Activated naive CD4-positive, alpha-beta T cell treated with anti-CD3 and anti-CD28 coated beads, Interleukin-2, amount 50 U/mL, for 24 hours (primary cell): ENCODE measurements around the gene FCER1G.
"Not testable (repeated sequence)": the region's sequence is repeated elsewhere in the genome, so short reads cannot be mapped to it uniquely, and the experiment has no call there.

Source experiments
- H3K27ac Mint-ChIP-seq: one replicate; pipeline ENCODE4 v1.8.0; 2021; ENCODE audit warnings: mild to moderate bottlenecking, mixed read lengths
- H3K27me3 Mint-ChIP-seq: one replicate; pipeline ENCODE4 v1.8.0; 2021; ENCODE audit warnings: mixed read lengths
- H3K36me3 Mint-ChIP-seq: one replicate; pipeline ENCODE4 v1.8.0; 2021; ENCODE audit warnings: mixed read lengths
- H3K4me1 Mint-ChIP-seq: one replicate; pipeline ENCODE4 v1.8.0; 2021; ENCODE audit warnings: mixed read lengths
- H3K4me3 Mint-ChIP-seq: one replicate; pipeline ENCODE4 v1.8.0; 2021; ENCODE audit warnings: mild to moderate bottlenecking, mixed read lengths
- H3K9me3 Mint-ChIP-seq: one replicate; pipeline ENCODE4 v1.8.0; 2021; ENCODE audit warnings: mixed read lengths

Gene FCER1G

DNA sequence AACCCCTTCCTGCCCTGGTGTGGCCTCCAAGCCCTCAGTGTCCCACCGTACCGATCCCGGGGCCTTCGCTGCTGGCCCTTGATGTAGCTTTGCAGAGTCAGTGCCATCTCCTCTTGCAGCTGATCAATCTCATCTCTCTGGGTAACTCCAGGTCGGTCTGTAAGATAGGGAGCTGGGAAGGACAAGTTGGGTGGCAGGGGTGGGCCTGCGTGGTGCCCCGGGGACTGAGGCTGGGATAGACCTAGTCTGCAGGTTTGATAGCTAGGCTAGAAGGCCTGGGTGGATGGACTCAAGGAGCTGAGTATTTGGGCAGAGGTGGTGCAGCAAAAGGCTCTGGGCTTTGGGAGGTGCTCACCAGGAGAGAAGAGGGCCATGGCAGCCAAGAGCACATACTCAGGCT is 15.7 kb downstream of the FCER1G start:
- Mint-ChIP-seq H3K36me3 (peaks cover 5% of the 10 kb centered on the region), H3K27me3 (no peaks in the 10 kb centered on the region), H3K4me1 (peaks cover 25% of the 10 kb centered on the region), H3K4me3 (no peak overlapping the region), H3K27ac (no peak overlapping the region), H3K9me3 (no peaks in the 10 kb centered on the region)

- H3K27me3 Mint-ChIP-seq: no peaks in the 10 kb centered on the region
- no peaks in the 10 kb centered on the region for H3K9me3 Mint-ChIP-seq
- peaks cover 2% of the 10 kb centered on the region for H3K4me1 Mint-ChIP-seq
Observed at GRCh38 chr1:161233102-161233501, 18.0 kb downstream of the FCER1G start.

GRCh38 chr1:161235957-161236775 is 21.1 kb downstream of the FCER1G start:
- H3K9me3 Mint-ChIP-seq: no peaks in the 10 kb centered on the region
- no peaks in the 10 kb centered on the region for H3K4me1 Mint-ChIP-seq
- no peaks in the 10 kb centered on the region for H3K36me3 Mint-ChIP-seq
- no peak overlapping the region for H3K27ac Mint-ChIP-seq
- no peak overlapping the region for H3K4me3 Mint-ChIP-seq
- no peaks in the 10 kb centered on the region for H3K27me3 Mint-ChIP-seq

More at GRCh38 chr1:161233102-161233501, 18.0 kb downstream of the FCER1G start:
- Mint-ChIP-seq H3K27ac (no peak overlapping the region), H3K4me3 (no peak overlapping the region), H3K36me3 (peaks cover 5% of the 10 kb centered on the region)

DNA sequence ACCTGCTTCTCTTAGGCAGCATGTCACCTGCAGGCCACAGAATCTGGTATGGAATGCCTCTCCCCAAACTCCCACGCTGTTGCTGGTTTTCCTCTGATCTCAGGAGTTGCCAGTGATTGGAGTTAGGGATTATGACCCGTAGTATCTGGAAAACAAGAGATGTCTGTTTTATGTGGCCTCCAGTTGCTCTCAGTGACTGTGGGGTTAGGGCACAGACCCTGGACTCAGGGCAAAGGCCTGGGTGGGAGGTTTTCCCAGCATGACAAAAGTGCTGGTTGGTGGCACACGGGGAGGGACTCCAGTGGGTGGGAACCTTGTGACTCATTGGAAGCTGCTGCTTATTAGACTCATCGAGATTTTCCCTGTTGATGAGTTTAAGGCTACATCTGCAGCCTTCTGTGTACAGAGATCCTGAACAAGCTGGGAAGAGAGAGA is 23.0 kb downstream of the FCER1G start, which contains the start of gene NR1I3:
TSS of gene NR1I3 (minus strand) at position 165 of the 435 bp plus-strand sequence. CDS start 1,638 bp downstream, outside the sequence.
- no peak within 1 kb of the TSS for H3K27ac Mint-ChIP-seq
- H3K36me3 Mint-ChIP-seq: no peaks in the 10 kb centered on the region
- no peak within 1 kb of the TSS for H3K4me3 Mint-ChIP-seq
- H3K4me1 Mint-ChIP-seq: no peaks in the 10 kb centered on the region
- H3K9me3 Mint-ChIP-seq: no peaks in the 10 kb centered on the region
- H3K27me3 Mint-ChIP-seq: no peaks in the 10 kb centered on the region

DNA sequence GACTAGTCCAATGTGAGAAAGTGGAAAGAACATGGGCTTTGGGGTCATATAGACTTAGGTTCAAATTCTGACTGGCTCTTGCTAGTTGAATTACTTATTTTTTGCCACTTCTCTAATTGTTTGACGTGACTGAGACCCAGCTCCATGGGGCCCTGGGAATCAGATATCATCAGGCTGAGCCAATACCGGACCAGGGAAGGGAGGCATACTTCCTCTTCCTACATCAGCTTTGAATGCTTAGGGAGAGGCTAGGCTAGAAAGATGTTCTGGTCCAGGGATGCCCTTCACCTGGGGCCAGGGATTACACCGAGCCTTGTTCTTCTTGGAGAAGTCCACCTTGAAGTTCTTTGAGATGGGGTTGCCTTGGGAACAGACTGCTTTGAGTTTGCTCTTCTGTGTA is 26.6 kb downstream of the FCER1G start:
- H3K27ac Mint-ChIP-seq: no peak overlapping the region
- H3K27me3 Mint-ChIP-seq: no peaks in the 10 kb centered on the region

DNA sequence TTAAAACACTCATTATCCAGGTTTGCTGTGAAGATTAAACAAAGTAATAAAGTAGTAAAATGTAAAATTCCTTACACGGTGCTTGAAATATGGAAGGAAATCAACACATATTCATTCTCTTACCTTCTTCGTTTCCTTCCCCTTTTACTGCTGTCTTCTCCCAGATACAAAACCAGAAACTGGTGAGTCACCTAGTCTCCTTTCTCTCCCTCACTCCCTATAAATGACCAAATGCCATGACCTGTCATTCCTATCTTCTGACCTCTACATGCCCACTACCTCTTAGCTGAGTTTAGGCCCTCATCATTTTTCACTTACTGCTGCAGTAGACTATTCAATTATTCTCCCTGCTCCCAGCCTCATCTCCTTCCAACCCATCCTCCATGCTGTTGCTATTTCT is 27.2 kb downstream of the FCER1G start:
- Mint-ChIP-seq H3K27me3 (no peaks in the 10 kb centered on the region), H3K4me1 (no peaks in the 10 kb centered on the region), H3K4me3 (no peak overlapping the region), H3K27ac (no peak overlapping the region), H3K36me3 (no peaks in the 10 kb centered on the region), H3K9me3 (no peaks in the 10 kb centered on the region)

More for the DNA sequence above, 26.6 kb downstream of the FCER1G start:
- Mint-ChIP-seq H3K9me3 (no peaks in the 10 kb centered on the region), H3K4me1 (no peaks in the 10 kb centered on the region), H3K36me3 (no peaks in the 10 kb centered on the region), H3K4me3 (no peak overlapping the region)

GRCh38 chr1:161244888-161245287 is 29.8 kb downstream of the FCER1G start:
- Mint-ChIP-seq H3K9me3 (no peaks in the 10 kb centered on the region), H3K27ac (no peak overlapping the region), H3K4me1 (no peaks in the 10 kb centered on the region), H3K4me3 (no peak overlapping the region), H3K36me3 (no peaks in the 10 kb centered on the region), H3K27me3 (no peaks in the 10 kb centered on the region)

GRCh38 chr1:161250100-161250499 is 35.0 kb downstream of the FCER1G start:
- not testable (repeated sequence) for H3K4me1 Mint-ChIP-seq

DNA sequence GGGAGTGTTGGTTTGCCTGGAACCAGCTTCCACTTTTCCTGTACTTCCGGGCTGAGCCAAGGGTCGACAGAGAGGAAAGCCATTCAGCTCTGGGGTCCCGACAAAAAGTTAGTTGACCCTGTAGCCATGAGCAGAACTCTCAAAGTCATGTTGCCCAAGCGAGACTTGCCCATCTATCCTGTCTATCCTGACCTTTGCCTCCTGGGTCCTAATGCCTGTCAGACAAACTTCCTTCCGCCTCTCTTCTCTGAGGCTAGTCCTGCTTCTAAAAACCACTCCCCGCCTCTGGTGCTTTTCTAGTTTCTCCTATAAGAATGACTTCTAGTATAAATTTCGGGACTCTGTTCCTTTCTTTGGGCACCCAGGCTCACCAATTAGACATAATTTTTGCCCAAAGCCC is 35.7 kb downstream of the FCER1G start:
- no peak overlapping the region for H3K4me3 Mint-ChIP-seq
- no peaks in the 10 kb centered on the region for H3K27me3 Mint-ChIP-seq
- H3K27ac Mint-ChIP-seq: no peak overlapping the region
- no peaks in the 10 kb centered on the region for H3K9me3 Mint-ChIP-seq
- no peaks in the 10 kb centered on the region for H3K4me1 Mint-ChIP-seq
- no peaks in the 10 kb centered on the region for H3K36me3 Mint-ChIP-seq

More at GRCh38 chr1:161250100-161250499, 35.0 kb downstream of the FCER1G start:
- not testable (repeated sequence) for H3K4me3 Mint-ChIP-seq, H3K27ac Mint-ChIP-seq, H3K36me3 Mint-ChIP-seq, H3K27me3 Mint-ChIP-seq, H3K9me3 Mint-ChIP-seq

DNA sequence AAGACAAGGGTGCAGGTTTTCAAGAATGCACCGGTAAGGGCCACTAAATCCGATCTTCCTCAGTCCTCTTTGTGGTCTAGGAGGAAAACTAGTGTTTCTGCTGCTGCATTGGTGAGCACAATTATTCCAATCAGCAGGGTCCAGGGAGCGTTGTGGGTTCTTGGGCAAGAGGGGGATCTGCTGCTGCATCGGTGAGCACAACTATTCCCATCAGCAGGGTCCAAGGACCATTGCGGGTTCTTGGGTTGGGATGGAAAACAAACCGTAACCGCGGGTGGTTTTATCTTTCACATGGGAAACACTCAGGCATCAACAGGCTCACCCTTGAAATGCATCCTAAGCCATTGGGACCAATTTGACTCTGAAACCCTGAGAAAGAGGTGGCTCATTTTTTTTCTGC is 36.5 kb downstream of the FCER1G start:
- Mint-ChIP-seq H3K4me1 (no peaks in the 10 kb centered on the region), H3K36me3 (no peaks in the 10 kb centered on the region), H3K9me3 (no peaks in the 10 kb centered on the region), H3K27me3 (no peaks in the 10 kb centered on the region), H3K4me3 (no peak overlapping the region), H3K27ac (no peak overlapping the region)

GRCh38 chr1:161255302-161255701 is 40.2 kb downstream of the FCER1G start:
- H3K4me3 Mint-ChIP-seq, H3K27ac Mint-ChIP-seq, H3K4me1 Mint-ChIP-seq, H3K36me3 Mint-ChIP-seq, H3K9me3 Mint-ChIP-seq: not testable (repeated sequence)
- H3K27me3 Mint-ChIP-seq: peaks cover 25% of the 10 kb centered on the region

- H3K4me1 Mint-ChIP-seq, H3K36me3 Mint-ChIP-seq, H3K4me3 Mint-ChIP-seq, H3K9me3 Mint-ChIP-seq, H3K27ac Mint-ChIP-seq: not testable (repeated sequence)
- peaks cover 30% of the 10 kb centered on the region for H3K27me3 Mint-ChIP-seq
Observed at GRCh38 chr1:161255955-161256520, 40.9 kb downstream of the FCER1G start.

DNA sequence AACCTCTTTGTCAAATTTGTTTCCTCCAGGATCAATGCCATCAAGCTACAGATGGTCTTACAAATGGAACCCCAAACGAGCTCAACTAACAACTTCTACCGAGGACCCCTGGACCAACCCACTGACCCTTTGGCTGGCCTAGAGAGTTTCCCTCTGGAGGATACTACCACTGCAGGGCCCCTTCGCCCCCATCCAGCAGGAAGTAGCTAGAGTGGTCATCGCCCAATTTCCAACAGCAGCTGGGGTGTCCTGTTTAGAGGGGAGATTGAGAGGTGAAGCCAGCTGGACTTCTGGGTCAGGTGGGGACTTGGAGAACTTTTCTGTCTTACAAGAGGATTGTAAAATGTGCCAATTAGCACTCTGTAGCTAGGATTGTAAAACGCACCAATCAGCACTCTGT is 42.0 kb downstream of the FCER1G start:
- H3K4me3 Mint-ChIP-seq, H3K36me3 Mint-ChIP-seq, H3K27ac Mint-ChIP-seq, H3K9me3 Mint-ChIP-seq: not testable (repeated sequence)
- Mint-ChIP-seq H3K27me3 (peaks cover 38% of the 10 kb centered on the region), H3K4me1 (peaks cover 14% of the 10 kb centered on the region)

- Mint-ChIP-seq H3K36me3 (peaks cover 7% of the 10 kb centered on the region), H3K4me3 (peak within 1 kb of the TSS; percentile 82), H3K27me3 (peaks cover 42% of the 10 kb centered on the region), H3K27ac (peak within 1 kb of the TSS; percentile 46), H3K4me1 (peaks cover 14% of the 10 kb centered on the region), H3K9me3 (no peaks in the 10 kb centered on the region)
Observed at GRCh38 chr1:161258439-161259344, 43.6 kb downstream of the FCER1G start, which contains the start of gene PCP4L1. Gene PCP4L1 (plus strand): TSS chr1:161258745. CDS start chr1:161258975, 230 bp downstream.

GRCh38 chr1:161259345-161259702 is 44.2 kb downstream of the FCER1G start:
- peak overlapping the region; percentile 82 for H3K4me3 Mint-ChIP-seq
- H3K36me3 Mint-ChIP-seq: peaks cover 7% of the 10 kb centered on the region
- no peak overlapping the region for H3K27ac Mint-ChIP-seq
- H3K9me3 Mint-ChIP-seq: no peaks in the 10 kb centered on the region
- H3K27me3 Mint-ChIP-seq: peaks cover 42% of the 10 kb centered on the region
- H3K4me1 Mint-ChIP-seq: peaks cover 14% of the 10 kb centered on the region
